Stomach (tissue), 4 donors: ENCODE data around the gene MYO1B.

Source experiments
- POLR2A ChIP-seq, 4 donors: fragments of 450-650 bp; IDR thresholded peaks; one replicate each; pipeline ENCODE4 v1.6.1; 2016; ENCODE audit warnings: antibody characterized with exemption in 4 of 4, control low read depth in 2 of 4, mild to moderate bottlenecking in 1 of 4, moderate library complexity in 1 of 4
- TF ChIP-seq, protein P1 (sequence below), 7 experiments: fragments of 450-650 bp in 4 of 7; fragments of 200-600 bp in 3 of 7; sonication (generic) in 3 of 7; IDR thresholded peaks; one replicate each; pipeline ENCODE4 v1.5.1; 2016 to 2019; ENCODE audit warnings: antibody characterized with exemption in 7 of 7, control low read depth in 2 of 7, mild to moderate bottlenecking in 1 of 7

DNA sequence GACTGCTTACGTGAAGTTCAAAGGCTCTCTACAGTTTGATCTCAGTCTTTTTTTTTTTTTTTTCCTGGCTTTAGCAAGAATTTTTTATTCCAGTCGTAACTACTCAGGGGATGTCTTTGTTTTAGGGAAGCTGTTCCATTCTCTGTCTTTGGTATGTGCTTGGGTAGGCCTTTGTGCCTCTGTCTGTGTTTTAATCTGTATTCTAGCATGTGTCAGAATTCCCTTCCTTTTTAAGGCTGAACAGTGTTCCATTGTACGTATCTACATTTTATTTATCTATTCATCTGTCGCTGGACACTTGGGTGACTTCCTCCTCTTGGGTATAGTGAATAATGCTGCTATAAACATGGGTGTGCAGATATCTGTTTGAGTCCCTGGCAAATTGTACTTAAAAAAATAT lies 42.6 kb downstream of the MYO1B start:
- TF ChIP-seq, protein P1, sequence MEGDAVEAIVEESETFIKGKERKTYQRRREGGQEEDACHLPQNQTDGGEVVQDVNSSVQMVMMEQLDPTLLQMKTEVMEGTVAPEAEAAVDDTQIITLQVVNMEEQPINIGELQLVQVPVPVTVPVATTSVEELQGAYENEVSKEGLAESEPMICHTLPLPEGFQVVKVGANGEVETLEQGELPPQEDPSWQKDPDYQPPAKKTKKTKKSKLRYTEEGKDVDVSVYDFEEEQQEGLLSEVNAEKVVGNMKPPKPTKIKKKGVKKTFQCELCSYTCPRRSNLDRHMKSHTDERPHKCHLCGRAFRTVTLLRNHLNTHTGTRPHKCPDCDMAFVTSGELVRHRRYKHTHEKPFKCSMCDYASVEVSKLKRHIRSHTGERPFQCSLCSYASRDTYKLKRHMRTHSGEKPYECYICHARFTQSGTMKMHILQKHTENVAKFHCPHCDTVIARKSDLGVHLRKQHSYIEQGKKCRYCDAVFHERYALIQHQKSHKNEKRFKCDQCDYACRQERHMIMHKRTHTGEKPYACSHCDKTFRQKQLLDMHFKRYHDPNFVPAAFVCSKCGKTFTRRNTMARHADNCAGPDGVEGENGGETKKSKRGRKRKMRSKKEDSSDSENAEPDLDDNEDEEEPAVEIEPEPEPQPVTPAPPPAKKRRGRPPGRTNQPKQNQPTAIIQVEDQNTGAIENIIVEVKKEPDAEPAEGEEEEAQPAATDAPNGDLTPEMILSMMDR (IDR thresholded peaks at IDR 0.05) = no peak
- TF ChIP-seq POLR2A (IDR thresholded peaks at IDR 0.05) = no peak
